HepG2 (cell line): ENCODE results near the gene NEDD4L. TPM values are rescaled to one million over a fixed set of nuclear protein-coding genes. Genes with fewer than 3 reads are reported as not detected.

Source experiments
- ATAC-seq: fragments of 200-7000 bp; cut with Tn5 transposase; 3 replicates; pipeline ENCODE4 v1.9.1; 2020; ENCODE audit warnings: mild to moderate bottlenecking, moderate library complexity
- BruUV-seq: library from RNA; stranded (reverse); fragments of 400-500 nt; replicated peaks from 2 replicates; lab custom pipeline; 2021; lab: Mats Ljungman, UMichigan
- CTCF ChIA-PET: fragments of 300-600 bp; formaldehyde crosslinking; extraction: SDS; loops from one replicate; lab custom pipeline; 2021; ENCODE audit warnings: low total read pairs, inconsistent platforms, low intra/inter-chr PET ratio; lab: Yijun Ruan, JAX
- POLR2A ChIA-PET: fragments of 350-600 bp; sonication (Branson Sonifier 250); formaldehyde crosslinking; loops from one replicate; lab custom pipeline; 2020; ENCODE audit warnings: antibody characterized with exemption, inconsistent platforms; lab: Yijun Ruan, JAX
- DNase-seq: peaks from one replicate; pipeline ENCODE4 v3.0.0-alpha.2; 2015; ENCODE audit warnings: low spot score
- FAIRE-seq: peaks from 3 replicates; lab custom pipeline; 2011; peaks lifted over from hg19 to GRCh38; lab: Jason Lieb, UNC
- H2AFZ ChIP-seq: one replicate; pipeline ENCODE4 v1.6.1; 2011; ENCODE audit warnings: low read length, inconsistent platforms
- H3K27ac ChIP-seq: fragments of 300-600 bp; 3 replicates; pipeline ENCODE4 v1.8.0; 2011; ENCODE audit warnings: mixed run types, mild to moderate bottlenecking, mixed read lengths, low read length, inconsistent platforms; ENCODE audit not compliant: insufficient read depth; ENCODE audit errors: extremely low read length
- H3K27me3 ChIP-seq, 2 experiments: fragments of 200-600 bp in 1 of 2; 2 replicates in 1 of 2; 3 replicates in 1 of 2; pipeline versions ENCODE4 v1.6.0 to v1.8.0; 2011; ENCODE audit warnings: low read length in 2 of 2, mild to moderate bottlenecking in 2 of 2, moderate library complexity in 2 of 2, inconsistent platforms in 1 of 2; ENCODE audit not compliant: insufficient read depth in 2 of 2, control insufficient read depth in 1 of 2
- H3K36me3 ChIP-seq, 2 experiments: fragments of 200-600 bp in 1 of 2; replicated peaks in 1 of 2; 2 replicates in 1 of 2; 3 replicates in 1 of 2; pipeline versions ENCODE4 v1.5.1 to v1.8.0; 2011; ENCODE audit warnings: low read length in 2 of 2, inconsistent platforms in 1 of 2; ENCODE audit not compliant: insufficient read depth in 2 of 2, control insufficient read depth in 1 of 2
- H3K4me1 ChIP-seq: 2 replicates; pipeline ENCODE4 v1.5.1; 2012; ENCODE audit warnings: low read length, inconsistent platforms; ENCODE audit not compliant: insufficient read depth
- H3K4me2 ChIP-seq: 2 replicates; pipeline ENCODE4 v1.6.0; 2011; ENCODE audit warnings: low read depth, low read length, inconsistent platforms
- H3K4me3 ChIP-seq, 3 experiments: fragments of 200-600 bp in 1 of 3; sonication (generic), shearing (Covaris generic) in 1 of 3; replicated peaks in 1 of 3; 2 replicates each; pipeline ENCODE4 v1.5.1; 2011 to 2016; ENCODE audit warnings: low read length in 3 of 3, inconsistent platforms in 2 of 3, low read depth in 2 of 3, mild to moderate bottlenecking in 2 of 3, control low read depth in 1 of 3, mixed read lengths in 1 of 3; ENCODE audit not compliant: insufficient read depth in 1 of 3
- H3K79me2 ChIP-seq: one replicate; pipeline ENCODE4 v1.6.1; 2011; ENCODE audit warnings: low read length, inconsistent platforms; ENCODE audit not compliant: insufficient read depth
- H3K9ac ChIP-seq: 2 replicates; pipeline ENCODE4 v1.6.0; 2011; ENCODE audit warnings: mild to moderate bottlenecking, low read depth, low read length, inconsistent platforms; ENCODE audit not compliant: insufficient read depth
- H3K9me3 ChIP-seq: 2 replicates; pipeline ENCODE4 v1.5.1; 2012; ENCODE audit warnings: mild to moderate bottlenecking, low read length
- H4K20me1 ChIP-seq: 2 replicates; pipeline ENCODE4 v1.6.0; 2011; ENCODE audit warnings: inconsistent platforms, mild to moderate bottlenecking, low read length, moderate library complexity; ENCODE audit not compliant: insufficient read depth
- IKZF1 ChIP-seq: fragments of 450-650 bp; IDR thresholded peaks from 2 replicates; pipeline ENCODE4 v1.7.1; 2016
- KAT7 ChIP-seq: IDR thresholded peaks from 2 replicates; pipeline ENCODE4 v1.6.1; 2018; ENCODE audit warnings: borderline replicate concordance, missing compliant biosample characterization
- NFYC ChIP-seq: IDR thresholded peaks from 2 replicates; pipeline ENCODE4 v1.6.1; 2016; ENCODE audit warnings: missing genetic modification reagents, missing compliant biosample characterization
- ZNF136 ChIP-seq: sonication (generic); formaldehyde crosslinking; IDR thresholded peaks from 2 replicates; pipeline ENCODE4 v1.8.1; 2022; ENCODE audit warnings: low read depth, mild to moderate bottlenecking, moderate library complexity, missing genetic modification reagents
- ZNF335 ChIP-seq: sonication (generic); formaldehyde crosslinking; IDR thresholded peaks from 2 replicates; pipeline ENCODE4 v1.4.0; 2020; ENCODE audit warnings: missing genetic modification reagents
- ZNF841 ChIP-seq: sonication (generic); formaldehyde crosslinking; IDR thresholded peaks from 2 replicates; pipeline ENCODE4 v1.8.1; 2023; ENCODE audit warnings: missing genetic modification reagents, borderline replicate concordance
- WGBS: methylation state at CpG from one replicate; pipeline ENCODE4 v1.1.6; 2017; ENCODE audit warnings: low lambda C conversion rate; 5-methylcytosine and 5-hydroxymethylcytosine counted together
- in situ Hi-C: cut with HindIII; loops from 2 replicates; pipeline ENCODE4 v1.10.0; 2017; ENCODE audit warnings: low pct_unique_long_range_greater_than_20kb; ENCODE audit not compliant: extremely low pct_ligation_motif_present
- intact Hi-C: fragments of 100-400 bp; cut with micrococcal nuclease; formaldehyde crosslinking; loops from one replicate; pipeline ENCODE4 v1.10.0; 2022; ENCODE audit not compliant: unreplicated experiment
- polyA plus RNA-seq, 8 experiments: library from polyadenylated mRNA; depleted of rRNA in 3 of 8; stranded (reverse) in 7 of 8; unstranded in 1 of 8; fragments of >200 nt; fragmentation: Illumina TruSeq in 4 of 8; extraction: Trizol in 4 of 8; gene quantifications; 2 replicates each; pipeline versions ENCODE4 v1.2.1 to v1.2.3, GENCODE V29; 2011 to 2016; ENCODE audit warnings: low read depth in 4 of 8, missing spikeins in 1 of 8, mixed read lengths in 1 of 8; ENCODE audit not compliant: insufficient read depth in 1 of 8
- total RNA-seq, 5 experiments: library from RNA; depleted of rRNA; stranded (reverse); fragments of >200 nt; fragmentation: Illumina TruSeq; extraction: Trizol; gene quantifications; 2 replicates each; pipeline ENCODE4 v1.2.3, GENCODE V29; 2016; ENCODE audit warnings: low read depth in 1 of 5
- TF ChIP-seq, protein P1 (sequence below): sonication (generic); formaldehyde crosslinking; IDR thresholded peaks from 2 replicates; pipeline ENCODE4 v1.8.1; 2022; ENCODE audit warnings: low read depth, mild to moderate bottlenecking, missing genetic modification reagents
- TF ChIP-seq, protein P2 (sequence below): sonication (generic); formaldehyde crosslinking; IDR thresholded peaks from 2 replicates; pipeline ENCODE4 v1.5.1; 2020; ENCODE audit warnings: mild to moderate bottlenecking, missing genetic modification reagents, moderate library complexity
- TF ChIP-seq, protein P3 (sequence below): sonication (generic); formaldehyde crosslinking; IDR thresholded peaks from 2 replicates; pipeline ENCODE4 v1.9.0; 2022; ENCODE audit warnings: missing genetic modification reagents, mild to moderate bottlenecking, borderline replicate concordance

NEDD4L gene
- total and polyA plus RNA-seq, 2 of the 13 experiments (the other 11 are each of a cell fraction or from before 2014, with no cell fraction given), result 168 to 390 TPM

- no peak for FAIRE-seq
- H3K36me3 ChIP-seq, result no peaks in the 10 kb centered on the region
- in situ Hi-C loops, result loop anchor here (10.0 kb wide), 1 partner anchor 391 kb away; no protein-coding TSS in a partner anchor
- H3K9ac ChIP-seq, result peak overlapping the region; percentile 73
- no peaks in the 10 kb centered on the region for H4K20me1 ChIP-seq
- H3K27me3 ChIP-seq, result no peaks in the 10 kb centered on the region
- no peak for DNase-seq
- ATAC-seq, result no peak
- H3K4me3 ChIP-seq, result peak overlapping the region in 1 of 3 experiments; percentile 42; a peak in 2 of 6 replicates
- ChIA-PET POLR2A (interaction anchor here (0.8 to 6.8 kb wide), 20 partner anchors 11 to 534 kb away, joined by 3 to 181 read pairs (median 4); no protein-coding TSS in a partner anchor), CTCF (no interaction called here)
- BruUV-seq, result TSS peak; percentile 35
- intact Hi-C loops, result loop anchor here (1.0 to 10.0 kb wide), 2 partner anchors 9 to 791 kb away; partner anchors contain the start of gene NARS1
- H3K27ac ChIP-seq, result peak overlapping the region; percentile 98
- 51% methylated on average over 7 of the region's 7 CpGs for WGBS
- H2AFZ ChIP-seq, result no peak overlapping the region
- H3K9me3 ChIP-seq, result no peaks in the 10 kb centered on the region
- H3K4me2 ChIP-seq, result peak overlapping the region; percentile 64
- H3K4me1 ChIP-seq, result peaks cover 77% of the 10 kb centered on the region
- peaks cover 11% of the 10 kb centered on the region for H3K79me2 ChIP-seq
- TF ChIP-seq, protein P1, sequence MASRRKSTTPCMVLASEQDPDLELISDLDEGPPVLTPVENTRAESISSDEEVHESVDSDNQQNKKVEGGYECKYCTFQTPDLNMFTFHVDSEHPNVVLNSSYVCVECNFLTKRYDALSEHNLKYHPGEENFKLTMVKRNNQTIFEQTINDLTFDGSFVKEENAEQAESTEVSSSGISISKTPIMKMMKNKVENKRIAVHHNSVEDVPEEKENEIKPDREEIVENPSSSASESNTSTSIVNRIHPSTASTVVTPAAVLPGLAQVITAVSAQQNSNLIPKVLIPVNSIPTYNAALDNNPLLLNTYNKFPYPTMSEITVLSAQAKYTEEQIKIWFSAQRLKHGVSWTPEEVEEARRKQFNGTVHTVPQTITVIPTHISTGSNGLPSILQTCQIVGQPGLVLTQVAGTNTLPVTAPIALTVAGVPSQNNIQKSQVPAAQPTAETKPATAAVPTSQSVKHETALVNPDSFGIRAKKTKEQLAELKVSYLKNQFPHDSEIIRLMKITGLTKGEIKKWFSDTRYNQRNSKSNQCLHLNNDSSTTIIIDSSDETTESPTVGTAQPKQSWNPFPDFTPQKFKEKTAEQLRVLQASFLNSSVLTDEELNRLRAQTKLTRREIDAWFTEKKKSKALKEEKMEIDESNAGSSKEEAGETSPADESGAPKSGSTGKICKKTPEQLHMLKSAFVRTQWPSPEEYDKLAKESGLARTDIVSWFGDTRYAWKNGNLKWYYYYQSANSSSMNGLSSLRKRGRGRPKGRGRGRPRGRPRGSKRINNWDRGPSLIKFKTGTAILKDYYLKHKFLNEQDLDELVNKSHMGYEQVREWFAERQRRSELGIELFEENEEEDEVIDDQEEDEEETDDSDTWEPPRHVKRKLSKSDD (CRISPR knock-in tag), result no peak
- TF ChIP-seq, protein P2, sequence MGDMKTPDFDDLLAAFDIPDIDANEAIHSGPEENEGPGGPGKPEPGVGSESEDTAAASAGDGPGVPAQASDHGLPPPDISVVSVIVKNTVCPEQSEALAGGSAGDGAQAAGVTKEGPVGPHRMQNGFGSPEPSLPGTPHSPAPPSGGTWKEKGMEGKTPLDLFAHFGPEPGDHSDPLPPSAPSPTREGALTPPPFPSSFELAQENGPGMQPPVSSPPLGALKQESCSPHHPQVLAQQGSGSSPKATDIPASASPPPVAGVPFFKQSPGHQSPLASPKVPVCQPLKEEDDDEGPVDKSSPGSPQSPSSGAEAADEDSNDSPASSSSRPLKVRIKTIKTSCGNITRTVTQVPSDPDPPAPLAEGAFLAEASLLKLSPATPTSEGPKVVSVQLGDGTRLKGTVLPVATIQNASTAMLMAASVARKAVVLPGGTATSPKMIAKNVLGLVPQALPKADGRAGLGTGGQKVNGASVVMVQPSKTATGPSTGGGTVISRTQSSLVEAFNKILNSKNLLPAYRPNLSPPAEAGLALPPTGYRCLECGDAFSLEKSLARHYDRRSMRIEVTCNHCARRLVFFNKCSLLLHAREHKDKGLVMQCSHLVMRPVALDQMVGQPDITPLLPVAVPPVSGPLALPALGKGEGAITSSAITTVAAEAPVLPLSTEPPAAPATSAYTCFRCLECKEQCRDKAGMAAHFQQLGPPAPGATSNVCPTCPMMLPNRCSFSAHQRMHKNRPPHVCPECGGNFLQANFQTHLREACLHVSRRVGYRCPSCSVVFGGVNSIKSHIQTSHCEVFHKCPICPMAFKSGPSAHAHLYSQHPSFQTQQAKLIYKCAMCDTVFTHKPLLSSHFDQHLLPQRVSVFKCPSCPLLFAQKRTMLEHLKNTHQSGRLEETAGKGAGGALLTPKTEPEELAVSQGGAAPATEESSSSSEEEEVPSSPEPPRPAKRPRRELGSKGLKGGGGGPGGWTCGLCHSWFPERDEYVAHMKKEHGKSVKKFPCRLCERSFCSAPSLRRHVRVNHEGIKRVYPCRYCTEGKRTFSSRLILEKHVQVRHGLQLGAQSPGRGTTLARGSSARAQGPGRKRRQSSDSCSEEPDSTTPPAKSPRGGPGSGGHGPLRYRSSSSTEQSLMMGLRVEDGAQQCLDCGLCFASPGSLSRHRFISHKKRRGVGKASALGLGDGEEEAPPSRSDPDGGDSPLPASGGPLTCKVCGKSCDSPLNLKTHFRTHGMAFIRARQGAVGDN (CRISPR knock-in tag), result peak; percentile 79
- no peak for TF ChIP-seq IKZF1
- TF ChIP-seq ZNF335 (CRISPR knock-in tag), result no peak
- no peak for TF ChIP-seq NFYC (CRISPR knock-in tag)
- TF ChIP-seq, protein P3, sequence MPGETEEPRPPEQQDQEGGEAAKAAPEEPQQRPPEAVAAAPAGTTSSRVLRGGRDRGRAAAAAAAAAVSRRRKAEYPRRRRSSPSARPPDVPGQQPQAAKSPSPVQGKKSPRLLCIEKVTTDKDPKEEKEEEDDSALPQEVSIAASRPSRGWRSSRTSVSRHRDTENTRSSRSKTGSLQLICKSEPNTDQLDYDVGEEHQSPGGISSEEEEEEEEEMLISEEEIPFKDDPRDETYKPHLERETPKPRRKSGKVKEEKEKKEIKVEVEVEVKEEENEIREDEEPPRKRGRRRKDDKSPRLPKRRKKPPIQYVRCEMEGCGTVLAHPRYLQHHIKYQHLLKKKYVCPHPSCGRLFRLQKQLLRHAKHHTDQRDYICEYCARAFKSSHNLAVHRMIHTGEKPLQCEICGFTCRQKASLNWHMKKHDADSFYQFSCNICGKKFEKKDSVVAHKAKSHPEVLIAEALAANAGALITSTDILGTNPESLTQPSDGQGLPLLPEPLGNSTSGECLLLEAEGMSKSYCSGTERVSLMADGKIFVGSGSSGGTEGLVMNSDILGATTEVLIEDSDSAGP (CRISPR knock-in tag), result no peak
- no peak for TF ChIP-seq ZNF136 (CRISPR knock-in tag)
- TF ChIP-seq KAT7 (CRISPR knock-in tag), result no peak
- no peak for TF ChIP-seq ZNF841 (CRISPR knock-in tag)
Measured at GRCh38 chr18:58416014-58416703, 372.1 kb downstream of the NEDD4L start.
